Activated effector memory CD4-positive, alpha-beta T cell treated with Interleukin-2 at 50 U/mL for 16 hours (primary cell): Measurements from ENCODE around the gene TINAG.
"Not testable (repeated sequence)": the region's sequence is repeated elsewhere in the genome, so short reads cannot be mapped to it uniquely, and the experiment has no call there.

Experiments
- DNase-seq: peaks from one replicate; pipeline ENCODE4 v3.0.0-alpha.2; 2020

Gene TINAG

DNA sequence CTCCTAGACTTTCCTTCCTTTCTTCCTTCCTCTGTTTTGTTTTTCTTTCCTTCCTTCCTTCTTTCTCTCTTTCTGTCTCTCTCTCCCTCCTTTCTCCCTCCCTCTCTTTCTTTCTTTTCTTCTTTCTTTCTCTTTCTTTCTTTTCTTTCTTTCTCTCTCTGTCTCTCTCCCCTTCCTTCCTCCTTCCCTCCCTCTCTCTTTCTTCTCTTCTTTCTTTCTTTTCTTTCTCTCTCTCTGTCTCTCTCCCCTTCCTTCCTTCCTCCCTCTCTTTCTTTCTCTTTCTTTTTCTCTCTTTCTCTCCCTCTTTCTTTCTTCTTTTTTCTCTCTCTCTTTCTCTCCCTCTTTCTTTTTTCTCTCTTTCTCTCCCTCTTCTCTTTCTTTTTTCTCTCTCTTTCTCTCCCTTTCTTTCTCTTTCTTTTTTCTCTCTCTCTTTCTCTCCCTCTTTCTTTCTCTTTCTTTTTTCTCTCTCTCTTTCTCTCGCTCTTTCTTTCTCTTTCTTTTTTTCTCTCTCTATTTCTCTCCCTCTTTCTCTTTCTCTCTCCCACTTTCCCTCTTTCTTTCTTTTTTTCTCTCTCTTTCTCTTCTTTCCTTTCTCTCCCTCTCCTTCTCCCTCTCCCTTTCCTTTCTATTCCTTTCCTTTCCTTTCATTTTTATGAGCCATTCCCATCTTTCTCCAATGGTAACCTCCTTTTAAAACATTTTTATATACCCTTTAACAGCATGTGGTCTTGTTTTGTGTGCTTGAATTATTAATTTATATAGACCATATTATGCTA lies 2.3 kb downstream of the TINAG start:
- DNase-seq = no peak

GRCh38 chr6:54315656-54316055 lies 7.4 kb downstream of the TINAG start:
- DNase-seq = no peak

GRCh38 chr6:54320871-54321270 lies 12.6 kb downstream of the TINAG start:
- no peak for DNase-seq

DNA sequence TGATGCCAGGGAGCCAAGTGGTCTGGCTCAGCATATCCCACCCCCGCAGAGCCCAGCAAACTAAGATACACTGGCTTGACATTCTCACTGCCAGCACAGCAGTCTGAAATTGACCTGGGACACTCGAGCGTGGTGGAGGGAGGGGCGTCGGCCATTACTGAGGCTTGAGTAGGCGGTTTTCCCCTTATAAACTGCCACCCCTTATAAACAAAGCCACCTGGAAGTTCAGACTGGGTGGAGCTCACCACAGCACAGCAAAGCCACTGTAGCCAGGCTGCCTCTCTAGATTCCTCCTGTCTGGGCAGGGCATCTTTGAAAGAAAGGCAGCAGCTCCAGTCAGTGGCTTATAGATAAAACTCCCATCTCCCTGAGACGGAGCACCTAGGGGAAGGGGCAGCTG lies 19.4 kb downstream of the TINAG start:
- DNase-seq = no peak

GRCh38 chr6:54331571-54331970 lies 23.3 kb downstream of the TINAG start:
- DNase-seq = not testable (repeated sequence)

- DNase-seq = no peak
These were observed 27.6 kb downstream of the TINAG start for GRCh38 chr6:54335871-54336270.

GRCh38 chr6:54353975-54354374 lies 45.7 kb downstream of the TINAG start:
- no peak for DNase-seq

DNA sequence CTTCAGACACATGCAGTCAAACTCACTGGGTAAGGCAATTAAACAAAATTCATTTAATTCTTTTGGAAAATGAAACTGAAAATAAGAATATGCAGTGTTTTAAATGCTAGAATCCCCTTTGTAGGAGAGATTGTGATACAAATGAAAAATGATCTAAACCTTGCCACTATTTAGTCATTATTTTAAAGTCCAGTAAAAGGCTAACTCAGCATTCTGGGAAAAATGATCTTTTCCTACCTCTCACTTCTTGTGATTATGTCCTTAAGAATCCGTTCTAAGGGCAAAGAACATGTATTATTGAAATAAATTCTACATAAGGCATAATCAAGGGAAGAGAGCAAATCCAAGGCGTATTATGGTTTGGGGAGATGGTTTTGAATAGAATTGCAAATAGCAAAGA lies 46.4 kb downstream of the TINAG start:
- no peak for DNase-seq

DNA sequence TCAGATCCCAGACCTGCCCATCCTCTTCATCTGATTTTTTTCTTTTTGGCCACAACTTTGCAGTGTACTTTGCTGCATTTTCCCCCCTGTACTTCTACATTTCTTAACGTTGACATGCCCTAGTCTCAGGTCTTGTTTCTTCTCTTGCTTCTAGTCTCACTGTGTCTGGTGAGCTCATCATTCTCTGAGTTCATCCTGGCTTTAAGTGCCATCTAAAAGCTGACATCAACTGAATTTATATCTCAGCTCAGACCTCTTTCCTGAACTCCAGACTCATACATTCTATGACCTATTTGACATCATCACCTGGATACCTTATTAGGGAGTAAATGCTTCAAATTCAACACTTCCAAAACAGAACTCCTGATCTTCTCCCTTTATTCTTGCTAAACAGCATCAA lies 48.9 kb downstream of the TINAG start:
- DNase-seq = no peak

DNA sequence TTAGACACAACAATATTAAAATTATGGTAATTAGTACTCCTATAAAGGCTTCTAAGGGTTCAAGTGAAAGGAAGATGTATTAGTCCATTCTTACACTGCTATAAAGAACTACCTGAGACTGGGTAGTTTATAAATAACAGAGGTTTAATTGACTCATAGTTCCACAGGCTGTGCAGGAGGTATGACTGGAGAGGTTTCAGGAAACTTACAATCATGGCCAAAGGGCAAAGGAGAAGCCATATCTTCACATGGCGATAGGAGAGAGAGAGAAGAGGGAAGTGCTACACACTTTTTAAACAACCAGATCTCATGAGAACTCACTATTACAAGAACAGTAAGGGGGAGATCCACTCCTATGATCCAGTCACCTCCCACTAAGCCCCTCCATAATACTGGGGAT lies 52.9 kb downstream of the TINAG start:
- DNase-seq = no peak

GRCh38 chr6:54361734-54362133 lies 53.5 kb downstream of the TINAG start:
- no peak for DNase-seq

DNA sequence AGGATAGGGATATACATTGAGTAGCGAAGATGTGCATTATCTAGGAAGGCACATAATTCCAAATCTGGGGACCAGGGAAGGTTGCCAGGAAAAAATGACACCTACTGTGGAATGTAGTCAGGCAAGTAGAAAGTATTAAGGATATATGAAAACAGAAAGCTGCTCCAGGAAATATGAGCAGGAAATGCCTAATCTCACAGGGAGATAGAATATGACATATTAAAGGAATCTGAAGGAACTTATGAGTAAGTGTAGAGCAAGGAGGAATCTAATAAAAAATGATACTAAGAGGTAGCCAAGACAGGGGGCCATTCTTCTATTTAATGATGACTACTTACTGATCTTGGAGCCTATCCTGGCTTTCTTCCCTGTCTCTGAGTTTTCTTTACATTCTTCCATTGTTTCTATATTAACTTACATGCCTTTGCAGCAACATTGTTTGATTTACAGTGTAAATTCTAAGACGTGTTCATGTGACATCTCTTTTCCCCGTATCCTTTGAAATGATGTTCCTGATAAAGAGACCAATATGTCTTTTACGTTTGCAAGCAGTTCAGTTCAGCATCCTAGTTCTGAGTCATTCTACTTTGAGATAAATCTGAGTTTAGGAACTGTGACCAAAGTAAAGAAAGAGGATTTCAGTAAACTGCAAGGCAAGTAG lies 58.6 kb downstream of the TINAG start:
- DNase-seq = no peak

DNA sequence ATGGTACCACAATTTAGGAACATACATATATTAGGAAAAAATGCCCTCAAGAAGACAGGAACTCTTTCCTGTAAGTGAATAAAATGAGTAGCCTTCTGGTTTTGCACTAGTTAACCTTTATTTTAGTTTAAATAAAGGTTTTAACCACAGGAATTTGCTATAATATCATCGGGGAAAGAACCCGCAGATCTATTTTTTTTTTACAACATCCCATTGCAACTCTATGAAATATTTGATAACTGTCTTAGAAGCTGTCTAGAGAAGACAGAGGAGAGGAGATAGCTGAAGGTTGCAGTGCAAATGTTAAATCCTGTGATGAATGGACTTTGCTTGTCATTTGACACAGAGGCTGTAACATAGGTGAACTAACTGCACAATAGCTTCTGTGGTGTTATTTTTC lies 69.5 kb downstream of the TINAG start:
- DNase-seq = no peak

DNA sequence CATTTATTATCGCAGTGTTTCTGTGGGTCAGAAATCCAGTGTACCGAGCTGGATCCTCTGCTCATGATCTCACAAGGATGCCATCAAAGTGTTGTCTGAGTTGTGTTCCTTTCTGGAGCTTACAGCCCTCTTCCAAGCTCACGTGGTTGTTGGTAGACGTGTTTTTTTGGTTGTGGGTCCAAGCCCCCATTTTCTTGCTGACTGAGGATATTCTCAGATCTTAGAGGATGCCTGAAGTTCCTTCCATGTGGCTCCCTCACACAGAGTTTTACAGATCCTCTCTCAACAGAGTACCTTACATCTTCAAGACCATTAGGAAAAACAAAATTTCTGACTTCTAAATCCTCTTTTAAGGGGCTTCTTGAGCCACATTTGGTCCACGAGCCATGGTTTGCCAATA lies 78.1 kb downstream of the TINAG start:
- no peak for DNase-seq

DNA sequence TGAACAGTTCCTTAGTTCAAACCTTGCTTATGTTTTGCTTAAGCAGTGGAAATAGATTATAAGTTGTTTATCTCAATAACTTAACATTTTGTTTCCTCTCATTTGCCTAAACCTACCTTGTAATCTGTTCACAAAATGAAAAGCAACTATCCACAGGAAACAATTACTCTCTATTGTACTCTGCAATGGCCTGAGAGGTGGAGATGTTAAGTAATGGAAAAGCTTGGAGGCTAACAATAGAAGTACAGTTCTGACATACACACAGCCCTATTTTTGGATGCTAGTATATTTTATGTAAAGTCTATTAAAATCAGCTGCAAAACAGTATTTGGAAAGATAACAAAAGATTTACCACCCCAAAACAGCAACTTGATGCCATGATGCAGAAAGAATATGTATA lies 82.1 kb downstream of the TINAG start:
- no peak for DNase-seq

DNA sequence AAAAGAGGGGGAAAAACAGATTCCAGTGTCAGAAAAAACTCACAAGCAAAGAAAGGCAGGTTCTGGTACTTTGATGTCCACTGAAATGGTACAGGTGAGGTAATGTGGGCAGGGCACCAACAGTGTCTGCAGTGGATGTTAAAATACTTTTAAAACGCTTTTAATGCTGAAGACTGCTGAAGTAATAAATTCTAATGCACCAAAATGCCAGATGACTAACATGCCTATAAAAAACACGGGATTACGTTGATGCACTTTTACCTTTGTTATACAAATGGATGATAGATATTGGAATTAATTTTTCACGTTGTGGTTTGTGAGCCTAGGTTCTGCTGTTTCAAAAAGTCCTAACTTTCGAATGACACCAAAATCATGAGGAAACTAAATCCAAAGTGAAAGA lies 83.3 kb downstream of the TINAG start:
- no peak for DNase-seq

GRCh38 chr6:54403096-54403495 lies 94.9 kb downstream of the TINAG start:
- no peak for DNase-seq

GRCh38 chr6:54404791-54405190 lies 96.5 kb downstream of the TINAG start:
- no peak for DNase-seq

DNA sequence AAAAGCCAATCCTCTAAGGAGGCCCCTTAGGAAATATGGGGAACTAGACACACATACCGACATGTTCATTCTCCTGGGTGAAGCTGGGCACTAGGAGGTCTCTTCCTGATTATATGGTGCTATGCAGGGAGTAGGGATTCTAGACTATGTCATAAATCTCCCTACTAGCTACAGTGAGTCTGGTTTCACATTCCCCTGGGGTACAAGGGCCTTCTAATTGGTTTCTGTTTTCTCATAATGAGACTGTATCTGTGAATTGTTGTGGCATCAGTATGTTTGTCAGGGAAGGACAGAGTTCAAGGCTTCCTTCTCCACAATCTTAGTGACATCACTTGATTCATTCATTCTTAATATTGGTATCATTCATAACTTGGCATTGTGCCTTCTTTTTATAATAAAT lies 103.5 kb downstream of the TINAG start:
- no peak for DNase-seq

- DNase-seq = no peak
These were observed 107.3 kb downstream of the TINAG start for GRCh38 chr6:54415517-54415916.

DNA sequence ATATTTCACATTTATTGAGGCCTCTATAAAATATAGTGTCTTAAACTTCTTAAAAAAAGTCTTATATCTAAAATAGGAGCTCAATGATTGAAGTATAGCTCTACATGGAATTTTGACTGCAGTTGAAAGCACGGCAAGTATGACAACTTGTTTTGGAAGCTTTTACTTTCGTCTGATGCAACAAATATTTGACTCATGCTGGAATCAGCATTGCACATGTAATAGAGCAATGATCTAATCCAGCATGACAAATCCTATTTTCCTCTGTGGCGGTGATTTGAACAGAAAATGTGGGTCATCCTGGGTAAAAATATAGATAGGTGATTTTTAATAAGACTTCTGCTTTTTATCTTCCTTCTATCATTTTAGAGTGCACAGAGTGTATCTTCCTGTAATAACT lies 111.6 kb downstream of the TINAG start:
- no peak for DNase-seq

DNA sequence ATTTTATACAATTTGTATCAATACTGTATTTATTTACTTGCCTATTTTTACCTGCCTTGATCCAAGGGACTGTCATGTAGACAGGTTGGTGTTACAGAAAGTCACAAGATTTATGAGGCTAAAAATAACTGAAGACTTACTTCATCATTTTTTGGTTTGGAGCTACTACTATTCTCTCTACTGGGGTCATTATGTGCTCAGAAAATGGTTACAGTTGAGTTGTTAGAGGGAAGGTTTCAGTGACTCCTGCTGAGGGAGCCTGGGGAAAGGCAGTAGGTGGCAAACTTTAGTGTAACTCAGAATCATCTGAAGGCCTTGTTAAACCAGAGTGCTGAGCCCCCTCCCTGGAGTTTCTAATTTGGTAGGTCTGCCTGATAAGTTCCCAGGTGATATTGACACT lies 118.8 kb downstream of the TINAG start:
- no peak for DNase-seq

GRCh38 chr6:54427396-54427937 lies 119.2 kb downstream of the TINAG start:
- no peak for DNase-seq

DNA sequence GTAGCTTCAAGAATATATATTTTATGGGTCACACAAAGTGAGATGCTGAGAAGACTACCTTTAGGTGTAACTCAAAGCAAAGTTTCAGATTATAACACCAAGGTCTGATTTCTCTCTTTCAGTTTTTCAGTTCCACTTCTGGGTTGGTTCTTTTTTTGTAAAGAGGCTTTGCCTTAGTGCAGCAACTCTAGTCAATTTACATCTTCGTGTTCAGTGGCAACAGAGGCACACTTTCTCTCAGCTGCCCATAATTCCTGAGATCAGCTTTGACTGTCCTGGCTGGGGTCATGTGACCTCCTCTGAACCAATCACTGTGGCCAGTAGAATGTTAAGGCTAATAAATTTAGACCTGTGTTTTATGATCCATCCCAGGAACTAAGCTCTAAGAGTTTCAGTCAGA lies 120.2 kb downstream of the TINAG start:
- no peak for DNase-seq

DNA sequence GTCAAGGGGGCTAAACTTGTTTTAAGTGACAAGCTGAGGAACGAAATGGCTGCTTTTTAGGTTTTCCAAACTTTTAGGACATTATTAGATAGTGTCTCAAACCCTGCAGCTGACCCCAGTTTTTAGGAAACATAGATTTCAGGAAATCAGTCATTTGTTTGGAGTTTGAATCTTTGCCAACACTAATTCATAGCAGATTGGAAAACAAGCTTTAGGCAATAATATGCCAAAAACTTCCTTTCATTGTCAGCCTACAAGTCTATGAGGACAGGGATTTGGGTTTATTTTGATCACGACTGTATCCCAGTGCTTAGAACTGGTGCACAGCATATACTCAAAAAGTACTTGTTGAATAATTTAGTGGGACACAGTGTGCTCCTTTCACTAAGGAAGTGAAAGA lies 123.2 kb downstream of the TINAG start:
- DNase-seq = no peak
